Hair follicle dermal papilla cell (primary cell): ENCODE results near the gene SLIT2. TPM values are rescaled to one million over a fixed set of nuclear protein-coding genes. Genes with fewer than 3 reads are reported as not detected.

ENCODE experiments used
- total RNA-seq: library from RNA; depleted of rRNA; stranded (reverse); fragments of >200 nt; gene quantifications from 2 replicates; pipeline ENCODE4 v1.2.3, GENCODE V29; 2012

SLIT2 gene
- 92.7 and 110 TPM in 2 replicates for total RNA-seq

GRCh38 chr4:20251796-20252655, at the start of gene SLIT2:
TSS of gene SLIT2 (plus strand) at chr4:20251905. CDS start at chr4:20253816, 1,911 bp downstream.

